Natural killer cell (primary cell): ENCODE measurements around the gene SRPX2. TPM values are rescaled to one million over a fixed set of nuclear protein-coding genes. Genes with fewer than 3 reads are reported as not detected.

Experiments used
- ATAC-seq, 3 donors: fragments of 150-1000 bp in 2 of 3; fragments of 200-7000 bp in 1 of 3; cut with Tn5 transposase; 1 replicate in 1 of 3; 2 replicates in 2 of 3; pipeline ENCODE4 v1.10.0; 2021; ENCODE audit warnings: mild to moderate bottlenecking in 2 of 3, moderate library complexity in 2 of 3
- DNase-seq, 2 donors: peaks; one replicate each; pipeline versions ENCODE4 v3.0.0 to v3.0.0-alpha.2; 2013 to 2021; ENCODE audit warnings: mixed read lengths in 1 of 2
- H3K27ac ChIP-seq: one replicate; pipeline ENCODE4 v1.5.1; 2013; ENCODE audit warnings: mild to moderate bottlenecking, low read length
- H3K27me3 ChIP-seq: one replicate; pipeline ENCODE4 v1.6.1; 2013; ENCODE audit warnings: low read length; ENCODE audit not compliant: control insufficient read depth, insufficient read depth
- H3K36me3 ChIP-seq: one replicate; pipeline ENCODE4 v1.6.1; 2013; ENCODE audit warnings: low read length; ENCODE audit not compliant: control insufficient read depth, insufficient read depth
- H3K4me1 ChIP-seq: one replicate; pipeline ENCODE4 v1.6.1; 2013; ENCODE audit warnings: low read length; ENCODE audit not compliant: control insufficient read depth, insufficient read depth
- H3K4me3 ChIP-seq: one replicate; pipeline ENCODE4 v1.5.1; 2013; ENCODE audit warnings: low read length
- H3K9me3 ChIP-seq: one replicate; pipeline ENCODE4 v1.6.1; 2013; ENCODE audit warnings: low read length; ENCODE audit not compliant: control insufficient read depth, insufficient read depth
- H3K27ac Mint-ChIP-seq, 2 donors: one replicate each; pipeline ENCODE4 v1.8.0; 2022; ENCODE audit warnings: mild to moderate bottlenecking in 2 of 2, mixed read lengths in 2 of 2, moderate library complexity in 1 of 2
- H3K27me3 Mint-ChIP-seq, 2 donors: one replicate each; pipeline ENCODE4 v1.8.0; 2022; ENCODE audit warnings: low read depth in 2 of 2, mixed read lengths in 2 of 2
- H3K36me3 Mint-ChIP-seq: one replicate; pipeline ENCODE4 v1.8.0; 2022; ENCODE audit warnings: mixed read lengths
- H3K4me1 Mint-ChIP-seq, 2 donors: one replicate each; pipeline ENCODE4 v1.8.0; 2022; ENCODE audit warnings: mixed read lengths in 2 of 2
- H3K4me3 Mint-ChIP-seq: one replicate; pipeline ENCODE4 v1.8.0; 2022; ENCODE audit warnings: mild to moderate bottlenecking, moderate library complexity, mixed read lengths
- H3K9me3 Mint-ChIP-seq, 2 donors: one replicate each; pipeline ENCODE4 v1.8.0; 2022; ENCODE audit warnings: mixed read lengths in 2 of 2
- WGBS: methylation state at CpG from one replicate; pipeline ENCODE4 v1.1.7; 2013; ENCODE audit warnings: missing lambda C conversion rate; ENCODE audit not compliant: insufficient coverage; 5-methylcytosine and 5-hydroxymethylcytosine counted together
- intact Hi-C: fragments of 100-400 bp; cut with micrococcal nuclease; formaldehyde crosslinking; loops from one replicate; pipeline ENCODE4 v1.14.2; 2022
- total RNA-seq, 4 donors: library from RNA; stranded (reverse); fragments of 120-200 nt in 1 of 4; gene quantifications; one replicate each; pipeline versions ENCODE4 v1.2.3 to v1.2.4, GENCODE V29; 2013 to 2022
- TF ChIP-seq, protein P1 (sequence below): fragments of 200-600 bp; IDR thresholded peaks from one replicate; pipeline ENCODE4 v1.8.0; 2022; ENCODE audit warnings: antibody characterized with exemption

SRPX2 gene
- total RNA-seq, 3 donors from 2014 or later (not counting 1 experiment from before 2014, with no cell fraction given), result not detected

DNA sequence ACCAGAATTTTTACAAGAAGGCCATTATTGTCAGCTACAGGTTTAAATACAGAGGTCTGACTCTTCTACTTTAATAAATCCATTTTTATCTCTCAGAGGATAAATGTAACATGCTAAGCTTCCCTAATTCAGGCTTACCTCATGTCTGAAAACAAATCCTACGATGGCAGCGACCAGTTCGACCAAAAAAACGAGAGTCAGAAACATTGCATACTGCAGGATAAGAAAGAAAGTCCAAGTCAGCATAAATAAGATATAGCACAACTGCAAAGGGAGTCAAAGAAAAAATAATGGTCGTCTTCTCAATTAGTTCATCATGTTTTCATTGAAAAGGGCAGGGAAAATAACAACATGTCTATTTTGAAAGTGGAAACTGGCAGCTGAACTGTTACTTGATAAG, 9.0 kb upstream of the SRPX2 start:
- intact Hi-C loops, result no loop called here
- Mint-ChIP-seq H3K27me3 (peaks cover 10 to 45% of the 10 kb centered on the region in 2 donors), H3K4me3 (no peak overlapping the region), H3K9me3 (no peaks in the 10 kb centered on the region), H3K27ac (no peak overlapping the region), H3K4me1 (peaks cover 4 to 9% of the 10 kb centered on the region in 2 donors), H3K36me3 (no peaks in the 10 kb centered on the region)
- WGBS, result 90% methylated on average over 5 of the region's 5 CpGs
- no peak overlapping the region for H3K27ac ChIP-seq
- H3K27me3 ChIP-seq, result peaks cover 6% of the 10 kb centered on the region
- no peak for ATAC-seq
- no peaks in the 10 kb centered on the region for H3K9me3 ChIP-seq
- DNase-seq, result no peak
- H3K4me3 ChIP-seq, result no peak overlapping the region
- TF ChIP-seq, protein P1, sequence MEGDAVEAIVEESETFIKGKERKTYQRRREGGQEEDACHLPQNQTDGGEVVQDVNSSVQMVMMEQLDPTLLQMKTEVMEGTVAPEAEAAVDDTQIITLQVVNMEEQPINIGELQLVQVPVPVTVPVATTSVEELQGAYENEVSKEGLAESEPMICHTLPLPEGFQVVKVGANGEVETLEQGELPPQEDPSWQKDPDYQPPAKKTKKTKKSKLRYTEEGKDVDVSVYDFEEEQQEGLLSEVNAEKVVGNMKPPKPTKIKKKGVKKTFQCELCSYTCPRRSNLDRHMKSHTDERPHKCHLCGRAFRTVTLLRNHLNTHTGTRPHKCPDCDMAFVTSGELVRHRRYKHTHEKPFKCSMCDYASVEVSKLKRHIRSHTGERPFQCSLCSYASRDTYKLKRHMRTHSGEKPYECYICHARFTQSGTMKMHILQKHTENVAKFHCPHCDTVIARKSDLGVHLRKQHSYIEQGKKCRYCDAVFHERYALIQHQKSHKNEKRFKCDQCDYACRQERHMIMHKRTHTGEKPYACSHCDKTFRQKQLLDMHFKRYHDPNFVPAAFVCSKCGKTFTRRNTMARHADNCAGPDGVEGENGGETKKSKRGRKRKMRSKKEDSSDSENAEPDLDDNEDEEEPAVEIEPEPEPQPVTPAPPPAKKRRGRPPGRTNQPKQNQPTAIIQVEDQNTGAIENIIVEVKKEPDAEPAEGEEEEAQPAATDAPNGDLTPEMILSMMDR, result no peak
- no peaks in the 10 kb centered on the region for H3K4me1 ChIP-seq
- H3K36me3 ChIP-seq, result no peaks in the 10 kb centered on the region

DNA sequence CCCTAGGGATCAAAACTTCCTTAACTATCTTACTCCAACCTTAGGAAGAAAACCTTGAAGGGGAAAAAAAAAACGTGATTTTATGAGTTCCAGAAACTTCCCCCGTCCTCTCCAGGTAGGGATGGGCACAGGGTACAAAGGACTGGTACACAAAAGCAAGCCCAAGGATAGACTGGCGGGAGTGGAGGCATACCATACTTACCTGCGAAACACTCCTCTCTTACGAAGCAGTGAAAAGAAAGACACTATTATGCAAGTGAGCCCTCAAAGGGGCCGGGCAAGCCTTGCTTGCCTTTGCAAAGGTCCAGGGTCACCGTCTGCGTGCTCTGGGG, 8.0 kb upstream of the SRPX2 start:
- TF ChIP-seq, protein P1, result no peak
- H3K4me3 Mint-ChIP-seq, result no peak overlapping the region
- Histone ChIP-seq H3K36me3 (no peaks in the 10 kb centered on the region), H3K9me3 (no peaks in the 10 kb centered on the region), H3K27ac (no peak overlapping the region), H3K4me1 (no peaks in the 10 kb centered on the region), H3K4me3 (no peak overlapping the region), H3K27me3 (peaks cover 6% of the 10 kb centered on the region)
- 64% methylated on average over 8 of the region's 8 CpGs for WGBS
- peaks cover 4 to 9% of the 10 kb centered on the region in 2 donors for H3K4me1 Mint-ChIP-seq
- ATAC-seq, result no peak
- intact Hi-C loops, result no loop called here
- H3K36me3 Mint-ChIP-seq, result no peaks in the 10 kb centered on the region
- H3K27ac Mint-ChIP-seq, result no peak overlapping the region
- peak in 1 of 2 donors; percentile 4 for DNase-seq
- H3K27me3 Mint-ChIP-seq, result peaks cover 14 to 43% of the 10 kb centered on the region in 2 donors
- H3K9me3 Mint-ChIP-seq, result peaks cover 0 to 2% of the 10 kb centered on the region in 2 donors

DNA sequence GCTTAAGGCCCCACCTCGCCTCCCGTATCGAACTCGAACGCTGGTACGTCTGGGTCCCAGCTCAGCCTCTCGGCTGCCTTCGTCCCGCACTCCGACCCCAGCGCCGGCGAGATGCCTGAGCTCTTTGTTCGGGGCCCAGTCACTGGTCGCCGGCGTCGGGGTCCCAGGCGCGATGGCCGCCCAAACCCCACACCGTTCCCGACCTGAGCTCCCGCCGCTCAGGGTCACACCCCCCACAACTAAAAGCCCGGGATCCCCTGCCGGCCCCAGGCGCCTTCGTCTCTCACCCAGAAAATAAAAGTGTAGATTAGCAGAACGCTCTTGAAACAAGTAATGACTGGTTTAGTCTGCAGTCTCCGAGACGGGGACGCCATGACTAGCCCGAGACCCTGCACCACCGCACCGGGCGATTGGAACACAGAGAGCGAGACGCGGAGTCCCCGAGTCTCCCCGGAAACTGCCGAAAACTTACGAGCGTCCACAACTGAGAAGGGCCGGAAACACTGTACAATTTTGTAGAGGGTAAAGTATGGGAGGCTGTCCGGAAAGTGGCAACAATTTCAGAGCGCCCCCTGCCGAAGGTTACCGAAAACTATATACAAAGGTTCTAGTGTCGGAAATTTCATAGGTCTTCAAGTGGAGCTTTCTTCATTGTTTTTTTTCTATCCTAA, 7.5 kb upstream of the SRPX2 start, which contains the start of gene TSPAN6:
Gene TSPAN6 (minus strand): TSS at position 486 of the 671 bp plus-strand sequence. CDS start 112 bp downstream, at position 374.
- intact Hi-C loops, result no loop called here
- peak in 1 of 2 donors; percentile 82 for DNase-seq

More for the DNA sequence above, 7.5 kb upstream of the SRPX2 start, which contains the start of gene TSPAN6:
- Histone ChIP-seq H3K27me3 (peaks cover 6% of the 10 kb centered on the region), H3K4me3 (peak within 1 kb of the TSS; percentile 34), H3K9me3 (no peaks in the 10 kb centered on the region), H3K27ac (no peak within 1 kb of the TSS), H3K36me3 (no peaks in the 10 kb centered on the region), H3K4me1 (no peaks in the 10 kb centered on the region)
- Mint-ChIP-seq H3K36me3 (no peaks in the 10 kb centered on the region), H3K4me1 (peaks cover 4 to 9% of the 10 kb centered on the region in 2 donors), H3K27me3 (peaks cover 16 to 41% of the 10 kb centered on the region in 2 donors), H3K4me3 (peak within 1 kb of the TSS; percentile 79), H3K9me3 (peaks cover 0 to 2% of the 10 kb centered on the region in 2 donors), H3K27ac (no peak within 1 kb of the TSS)
- ATAC-seq, result peak; percentile 48 to 73 (median 58)
- TF ChIP-seq, protein P1, result no peak
- 11% methylated on average over 51 of the region's 51 CpGs for WGBS
